ENCODE results near the gene SH3YL1. TPM values are rescaled to one million over a fixed set of nuclear protein-coding genes. Genes with fewer than 3 reads are reported as not detected.

Gene SH3YL1
- total and polyA plus RNA-seq, 4 donors, result 6.4 to 19.2 (median 13.9) TPM

GRCh38 chr2:279956-280649 lies 16.3 kb upstream of the SH3YL1 start (continued):
- no peak for TF ChIP-seq ATF3 (IDR thresholded peaks at IDR 0.05)
- no peak for TF ChIP-seq FOXA2 (IDR thresholded peaks at IDR 0.05)
- TF ChIP-seq REST (IDR thresholded peaks at IDR 0.05), result no peak

GRCh38 chr2:279366-279765 lies 15.5 kb upstream of the SH3YL1 start:
- H3K36me3 ChIP-seq (ENCODE audit: control insufficient read depth in 4 of 4, insufficient read depth in 3 of 4, low read depth in 1 of 4, low read length in 3 of 4), result peaks cover 4 to 43% (median 26%) of the 10 kb centered on the region in 4 donors
- no peak overlapping the region for H3K9ac ChIP-seq (ENCODE audit: low read depth in 1 of 2, low read length in 2 of 2)
- DNase-seq (ENCODE audit: low spot score), result no peak
- H3K9me3 ChIP-seq (ENCODE audit: control insufficient read depth in 4 of 4, low read length in 3 of 4), result no peaks in the 10 kb centered on the region
- WGBS, result 73% methylated on average over 4 of the region's 4 CpGs
- H3K4me3 ChIP-seq (ENCODE audit: low read depth in 1 of 3, low read length in 3 of 3), result no peak overlapping the region
- H3K27me3 ChIP-seq (ENCODE audit: control insufficient read depth in 4 of 4, insufficient read depth in 4 of 4, low read length in 3 of 4), result no peaks in the 10 kb centered on the region
- no peak overlapping the region for H3K27ac ChIP-seq (ENCODE audit: low read depth in 1 of 2, low read length in 2 of 2)
- H3K4me1 ChIP-seq (ENCODE audit: control insufficient read depth in 4 of 4, insufficient read depth in 4 of 4, low read length in 3 of 4), result peaks cover 0 to 2% (median 0%) of the 10 kb centered on the region in 4 donors
- no peak for TF ChIP-seq GABPA (IDR thresholded peaks at IDR 0.05 in 1 of 2, conservative IDR thresholded peaks at IDR 0.05 in 1 of 2)
- TF ChIP-seq REST (IDR thresholded peaks at IDR 0.05), result no peak
- no peak for TF ChIP-seq EGR1 (IDR thresholded peaks at IDR 0.05; ENCODE audit: low read depth in 2 of 2)
- TF ChIP-seq TAF1 (conservative IDR thresholded peaks at IDR 0.05), result no peak
- no peak for TF ChIP-seq NR2F2 (IDR thresholded peaks at IDR 0.05)
- TF ChIP-seq JUND (IDR thresholded peaks at IDR 0.05), result no peak
- no peak for TF ChIP-seq ATF3 (IDR thresholded peaks at IDR 0.05)

GRCh38 chr2:278927-279320 lies 15.1 kb upstream of the SH3YL1 start:
- no peak overlapping the region for H3K4me3 ChIP-seq (ENCODE audit: low read depth in 1 of 3, low read length in 3 of 3)
- H3K27me3 ChIP-seq (ENCODE audit: control insufficient read depth in 4 of 4, insufficient read depth in 4 of 4, low read length in 3 of 4), result no peaks in the 10 kb centered on the region
- H3K27ac ChIP-seq (ENCODE audit: low read depth in 1 of 2, low read length in 2 of 2), result no peak overlapping the region
- TF ChIP-seq FOXA2 (IDR thresholded peaks at IDR 0.05), result no peak
- peaks cover 4 to 46% (median 28%) of the 10 kb centered on the region in 4 donors for H3K36me3 ChIP-seq (ENCODE audit: control insufficient read depth in 4 of 4, insufficient read depth in 3 of 4, low read depth in 1 of 4, low read length in 3 of 4)
- no peak for DNase-seq (ENCODE audit: low spot score)
- peaks cover 0 to 2% (median 0%) of the 10 kb centered on the region in 4 donors for H3K4me1 ChIP-seq (ENCODE audit: control insufficient read depth in 4 of 4, insufficient read depth in 4 of 4, low read length in 3 of 4)
- H3K9me3 ChIP-seq (ENCODE audit: control insufficient read depth in 4 of 4, low read length in 3 of 4), result no peaks in the 10 kb centered on the region
- no peak overlapping the region for H3K9ac ChIP-seq (ENCODE audit: low read depth in 1 of 2, low read length in 2 of 2)
- 92% methylated on average over 4 of the region's 4 CpGs for WGBS

Measured in liver (tissue), 9 donors.